HG03095 (cell line): ENCODE measurements around the gene PCAT6.
"Not testable (repeated sequence)": the region's sequence is repeated elsewhere in the genome, so short reads cannot be mapped to it uniquely, and the experiment has no call there.

Experiments
- ATAC-seq: cut with Tn5 transposase; IDR thresholded peaks from one replicate; pipeline ENCODE4 v1.9.1; 2021; ENCODE audit warnings: moderate library complexity; ENCODE audit not compliant: unreplicated experiment

Gene PCAT6

GRCh38 chr1:202806845-202807450, 3.8 kb upstream of the PCAT6 start:
- no peak for ATAC-seq

GRCh38 chr1:202807451-202807925, 3.3 kb upstream of the PCAT6 start:
- ATAC-seq = no peak

- no peak for ATAC-seq
Observed at GRCh38 chr1:202807926-202808757, 2.6 kb upstream of the PCAT6 start, which contains the start of gene KDM5B. KDM5B (minus strand) TSS chr1:202808421; CDS start chr1:202808305, 116 bp downstream.

GRCh38 chr1:202809597-202810159, 1.1 kb upstream of the PCAT6 start:
- no peak for ATAC-seq

GRCh38 chr1:202810193-202810614, 550 bp upstream of the PCAT6 start:
- ATAC-seq = no peak

GRCh38 chr1:202811296-202812175, 782 bp downstream of the PCAT6 start:
- ATAC-seq = no peak

- ATAC-seq = no peak
Observed at GRCh38 chr1:202812176-202813026, 1.6 kb downstream of the PCAT6 start.

GRCh38 chr1:202815120-202815519, 4.4 kb downstream of the PCAT6 start:
- ATAC-seq = no peak

- ATAC-seq = no peak
Observed at GRCh38 chr1:202818819-202819218, 8.1 kb downstream of the PCAT6 start.

- ATAC-seq = no peak
Observed at GRCh38 chr1:202821467-202821866, 10.7 kb downstream of the PCAT6 start.

GRCh38 chr1:202825748-202826147, 15.0 kb downstream of the PCAT6 start:
- ATAC-seq = no peak

- ATAC-seq = not testable (repeated sequence)
Observed at GRCh38 chr1:202829223-202829622, 18.5 kb downstream of the PCAT6 start.

GRCh38 chr1:202831906-202832305, 21.2 kb downstream of the PCAT6 start:
- ATAC-seq = no peak

GRCh38 chr1:202834771-202835547, 24.2 kb downstream of the PCAT6 start:
- ATAC-seq = no peak

- ATAC-seq = no peak
Observed at GRCh38 chr1:202835548-202836072, 24.9 kb downstream of the PCAT6 start.

- ATAC-seq = no peak
Observed at GRCh38 chr1:202836623-202837403, 26.1 kb downstream of the PCAT6 start.

GRCh38 chr1:202837746-202838262, 27.1 kb downstream of the PCAT6 start:
- no peak for ATAC-seq

- ATAC-seq = no peak
Observed at GRCh38 chr1:202843081-202843480, 32.3 kb downstream of the PCAT6 start.
